Superior temporal gyrus (tissue), 1 donor: ENCODE data around the gene ITGAD.
A peak's percentile ranks its signal among the peaks of the same experiment; 100 is the strongest.

Source experiments
- DNase-seq: peaks from one replicate; pipeline ENCODE4 v3.0.0-alpha.2; 2016; ENCODE audit errors: extremely low spot score

ITGAD gene

DNA sequence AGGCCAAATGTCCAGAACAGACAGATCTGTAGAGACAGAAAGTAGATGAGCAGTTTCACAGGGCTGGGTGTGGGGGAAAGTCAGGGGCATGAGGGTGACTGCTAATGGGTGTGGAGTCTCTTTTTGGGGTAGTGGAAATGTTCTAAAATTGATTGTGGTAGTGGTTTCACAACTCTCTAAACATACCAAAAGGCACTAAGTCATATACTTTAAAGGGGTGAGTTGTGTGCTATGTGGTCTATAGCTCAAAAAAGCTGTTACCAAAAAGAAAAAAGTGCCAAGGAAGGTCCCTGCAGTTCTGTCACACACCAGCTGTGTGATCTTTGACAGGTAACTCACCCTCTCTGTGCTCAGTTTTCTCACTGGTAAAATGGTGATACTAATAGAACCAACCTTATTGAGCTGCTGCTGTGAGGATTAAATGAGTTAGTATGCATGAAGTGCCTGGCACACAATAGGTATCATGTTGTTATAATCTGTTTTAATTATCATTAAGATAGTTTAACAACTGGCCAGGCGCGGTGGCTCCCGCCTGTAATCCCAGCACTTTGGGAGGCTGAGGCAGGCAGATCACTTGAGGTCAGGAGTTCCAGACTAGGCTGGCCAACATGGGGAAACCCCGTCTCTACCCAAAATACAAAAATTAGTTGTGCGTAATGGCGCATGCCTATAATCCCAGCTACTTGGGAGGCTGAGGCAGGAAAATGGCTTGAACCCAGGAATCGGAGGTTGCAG, 27.8 kb upstream of the ITGAD start:
- no peak for DNase-seq

DNA sequence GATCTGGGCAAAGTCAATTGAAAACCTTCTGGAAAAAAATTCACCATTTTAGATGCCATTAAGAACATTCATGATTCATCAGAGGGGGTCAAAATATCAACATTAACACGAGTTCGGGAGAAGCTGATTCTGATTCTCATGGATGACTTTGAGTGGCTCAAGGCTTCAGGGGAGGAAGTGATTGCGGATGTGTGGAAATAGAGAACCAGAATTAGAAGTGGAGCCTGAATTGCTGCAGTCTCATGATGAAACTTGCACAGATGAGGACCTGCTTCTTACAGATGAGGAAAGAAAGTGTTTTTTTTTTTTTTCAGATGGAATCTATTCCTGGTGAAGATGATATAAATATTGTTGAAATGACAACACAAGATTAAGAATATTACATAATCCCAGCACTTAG, 25.3 kb upstream of the ITGAD start:
- no peak for DNase-seq

DNA sequence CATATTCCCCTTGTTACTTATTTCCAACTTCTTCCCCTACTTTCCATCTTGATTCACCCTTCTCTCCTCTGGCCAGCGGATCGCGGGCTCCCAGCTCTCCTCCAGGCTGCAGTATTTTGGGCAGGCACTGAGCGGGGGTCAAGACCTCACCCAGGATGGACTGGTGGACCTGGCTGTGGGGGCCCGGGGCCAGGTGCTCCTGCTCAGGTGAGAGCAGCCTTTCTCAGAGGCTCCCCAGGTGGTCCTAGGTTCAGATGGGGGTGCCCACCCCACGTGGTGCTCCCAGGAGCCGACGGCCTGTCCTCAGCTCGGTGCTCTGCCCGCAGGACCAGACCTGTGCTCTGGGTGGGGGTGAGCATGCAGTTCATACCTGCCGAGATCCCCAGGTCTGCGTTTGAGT, 22.1 kb upstream of the ITGAD start:
- DNase-seq = no peak

DNA sequence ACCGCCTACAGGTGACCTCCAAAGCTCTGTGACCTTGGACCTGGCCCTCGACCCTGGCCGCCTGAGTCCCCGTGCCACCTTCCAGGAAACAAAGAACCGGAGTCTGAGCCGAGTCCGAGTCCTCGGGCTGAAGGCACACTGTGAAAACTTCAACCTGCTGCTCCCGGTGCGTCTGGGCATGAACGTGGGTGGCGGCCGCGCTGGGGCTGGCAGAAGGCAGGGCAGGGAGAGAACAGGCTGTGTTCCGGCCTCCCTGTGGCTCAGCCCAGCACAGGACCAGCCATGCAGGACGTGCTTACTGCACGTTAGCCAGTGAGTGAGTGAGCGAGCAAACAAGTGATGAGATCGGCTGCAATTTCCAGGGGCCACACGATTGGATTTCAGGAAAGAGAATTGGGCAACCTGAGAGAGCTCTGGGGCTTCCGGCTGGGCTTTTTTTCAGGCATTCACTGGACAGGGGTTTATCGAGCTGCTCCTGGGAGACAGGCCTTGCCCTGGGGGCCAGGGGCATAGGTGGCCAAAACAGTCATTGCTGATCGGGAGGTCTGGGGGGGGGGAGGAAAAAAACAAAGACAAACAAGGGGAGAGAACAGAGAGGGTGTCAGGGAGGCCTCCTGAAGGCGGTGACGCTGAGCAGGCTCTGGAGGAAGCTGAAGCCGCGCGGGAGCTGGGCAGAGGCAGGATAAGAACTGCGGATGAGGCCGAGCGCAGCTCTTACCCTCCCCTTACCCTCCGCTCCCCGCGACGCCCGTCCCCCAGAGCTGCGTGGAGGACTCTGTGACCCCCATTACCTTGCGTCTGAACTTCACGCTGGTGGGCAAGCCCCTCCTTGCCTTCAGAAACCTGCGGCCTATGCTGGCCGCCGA, 21.3 kb upstream of the ITGAD start:
- DNase-seq = no peak

DNA sequence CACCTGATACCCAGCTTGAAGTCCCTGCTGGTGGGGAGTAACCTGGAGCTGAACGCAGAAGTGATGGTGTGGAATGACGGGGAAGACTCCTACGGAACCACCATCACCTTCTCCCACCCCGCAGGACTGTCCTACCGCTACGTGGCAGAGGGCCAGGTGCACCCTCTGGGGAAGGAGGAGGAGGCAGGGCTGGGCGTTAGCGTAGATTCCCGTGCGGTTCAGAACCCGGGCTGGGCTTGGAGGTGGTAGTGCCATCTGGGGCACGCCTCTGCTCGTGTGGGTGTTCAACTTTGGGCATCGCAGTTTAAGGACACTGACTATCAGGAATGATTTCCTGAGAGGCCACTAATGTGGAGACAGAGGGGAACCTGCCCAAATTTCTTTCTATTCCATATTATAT, 19.9 kb upstream of the ITGAD start:
- DNase-seq = no peak

DNA sequence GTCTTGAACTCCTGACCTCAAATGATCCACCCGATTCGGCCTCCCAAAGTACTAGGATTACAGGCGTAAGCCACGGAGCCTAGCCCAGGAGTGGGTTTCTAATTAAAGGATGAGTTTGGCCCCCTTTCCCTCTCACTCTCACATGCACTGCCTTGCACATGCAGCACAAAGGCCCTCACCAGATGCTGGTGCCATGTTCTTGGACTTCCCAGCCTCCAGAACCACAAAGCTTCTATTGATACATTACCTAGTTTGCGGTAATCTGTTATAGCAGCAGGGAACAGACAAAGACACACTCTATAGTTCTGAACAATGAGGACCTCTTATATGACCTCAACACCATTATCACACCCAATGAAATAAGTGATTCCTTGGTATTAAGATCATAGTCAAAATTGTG, 17.9 kb upstream of the ITGAD start:
- DNase-seq = no peak

DNA sequence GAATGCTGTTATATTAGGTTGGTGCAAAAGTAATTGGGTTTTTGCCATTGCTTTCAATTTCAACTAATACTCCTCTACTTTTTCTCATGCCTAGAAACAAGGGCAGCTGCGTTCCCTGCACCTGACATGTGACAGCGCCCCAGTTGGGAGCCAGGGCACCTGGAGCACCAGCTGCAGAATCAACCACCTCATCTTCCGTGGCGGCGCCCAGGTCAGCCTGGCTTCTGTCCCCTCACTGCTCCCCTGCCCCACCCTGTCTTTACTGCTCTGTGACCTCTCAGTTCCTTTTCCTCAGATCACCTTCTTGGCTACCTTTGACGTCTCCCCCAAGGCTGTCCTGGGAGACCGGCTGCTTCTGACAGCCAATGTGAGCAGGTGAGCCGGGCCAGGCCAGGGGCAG, 16.4 kb upstream of the ITGAD start:
- no peak for DNase-seq

DNA sequence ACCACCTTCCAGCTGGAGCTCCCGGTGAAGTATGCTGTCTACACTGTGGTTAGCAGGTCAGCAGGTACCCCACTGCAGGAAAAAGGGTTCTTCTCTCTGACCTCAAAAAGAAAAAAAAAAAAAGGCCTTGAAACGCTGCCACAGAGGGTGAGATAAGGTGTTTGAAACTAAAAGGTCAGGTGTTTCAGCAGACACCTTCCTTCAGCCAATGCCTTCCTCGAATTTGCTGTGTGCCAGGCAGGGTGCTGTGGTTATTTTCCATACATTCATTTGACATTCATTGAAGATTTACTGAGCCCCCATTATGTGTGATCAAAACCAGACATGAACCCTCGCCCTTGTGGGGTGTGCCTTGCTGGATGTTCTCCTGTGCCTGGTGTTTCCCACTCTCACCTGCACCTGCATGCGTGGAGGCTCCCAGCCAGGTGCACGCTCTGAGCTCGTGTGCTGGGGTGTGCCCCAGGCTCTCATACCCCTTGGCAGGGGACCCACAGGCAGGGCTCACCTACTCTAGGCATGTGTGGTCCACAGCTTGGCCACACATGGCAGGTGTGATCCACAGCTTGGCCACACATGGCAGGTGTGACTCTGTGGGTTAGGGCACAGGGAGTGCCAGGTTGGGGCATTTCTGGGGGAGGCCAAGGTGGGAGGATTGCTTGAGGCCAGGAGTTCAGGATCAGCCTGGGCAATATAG, 15.8 kb upstream of the ITGAD start:
- DNase-seq = no peak

DNA sequence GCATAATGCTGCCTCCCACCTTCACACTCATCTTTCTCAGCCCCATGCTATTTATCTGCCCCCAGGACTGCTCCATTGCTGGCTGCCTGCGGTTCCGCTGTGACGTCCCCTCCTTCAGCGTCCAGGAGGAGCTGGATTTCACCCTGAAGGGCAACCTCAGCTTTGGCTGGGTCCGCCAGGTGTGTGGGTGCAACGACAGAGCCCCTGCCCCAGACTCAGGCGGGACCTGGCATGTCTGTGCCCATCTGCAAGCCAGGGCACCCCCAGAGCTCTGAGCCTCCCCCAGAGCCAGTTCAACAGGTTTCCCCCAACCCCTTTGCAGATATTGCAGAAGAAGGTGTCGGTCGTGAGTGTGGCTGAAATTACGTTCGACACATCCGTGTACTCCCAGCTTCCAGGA, 12.9 kb upstream of the ITGAD start:
- no peak for DNase-seq

DNA sequence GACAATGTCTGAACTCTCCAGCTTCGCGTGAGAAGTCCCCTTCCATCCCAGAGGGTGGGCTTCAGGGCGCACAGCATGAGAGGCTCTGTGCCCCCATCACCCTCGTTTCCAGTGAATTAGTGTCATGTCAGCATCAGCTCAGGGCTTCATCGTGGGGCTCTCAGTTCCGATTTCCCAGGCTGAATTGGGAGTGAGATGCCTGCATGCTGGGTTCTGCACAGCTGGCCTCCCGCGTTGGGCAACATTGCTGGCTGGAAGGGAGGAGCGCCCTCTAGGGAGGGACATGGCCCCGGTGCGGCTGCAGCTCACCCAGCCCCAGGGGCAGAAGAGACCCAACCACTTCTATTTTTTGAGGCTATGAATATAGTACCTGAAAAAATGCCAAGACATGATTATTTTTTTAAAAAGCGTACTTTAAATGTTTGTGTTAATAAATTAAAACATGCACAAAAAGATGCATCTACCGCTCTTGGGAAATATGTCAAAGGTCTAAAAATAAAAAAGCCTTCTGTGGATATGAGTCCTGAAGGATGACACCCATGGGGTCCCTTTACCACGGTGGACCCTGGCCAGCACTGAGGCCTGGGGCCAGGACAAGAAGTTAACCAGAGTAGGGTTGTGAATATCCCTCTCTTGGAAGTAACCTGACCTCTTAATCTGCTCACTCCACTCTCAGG, 10.5 kb upstream of the ITGAD start:
- peak; percentile 33 for DNase-seq

DNA sequence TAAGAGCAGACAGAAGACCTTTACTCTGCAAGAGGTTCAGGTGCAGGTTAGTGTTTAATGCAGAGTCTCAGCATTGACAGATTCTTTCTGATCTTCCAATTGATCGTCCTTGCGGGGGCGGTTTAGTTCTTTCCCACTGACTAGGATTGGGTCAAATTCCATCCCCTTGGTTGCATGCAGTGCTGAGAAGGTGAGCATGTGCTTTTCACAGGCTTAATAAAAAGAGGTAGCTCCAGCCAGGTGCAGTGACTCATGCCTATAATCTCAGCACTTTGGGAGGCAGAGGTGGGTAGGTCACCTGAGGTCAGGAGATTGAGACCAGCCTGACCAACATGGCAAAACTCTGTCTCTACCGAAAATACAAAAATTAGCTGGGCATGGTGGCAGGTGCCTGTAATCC, 7.5 kb upstream of the ITGAD start:
- DNase-seq = no peak

DNA sequence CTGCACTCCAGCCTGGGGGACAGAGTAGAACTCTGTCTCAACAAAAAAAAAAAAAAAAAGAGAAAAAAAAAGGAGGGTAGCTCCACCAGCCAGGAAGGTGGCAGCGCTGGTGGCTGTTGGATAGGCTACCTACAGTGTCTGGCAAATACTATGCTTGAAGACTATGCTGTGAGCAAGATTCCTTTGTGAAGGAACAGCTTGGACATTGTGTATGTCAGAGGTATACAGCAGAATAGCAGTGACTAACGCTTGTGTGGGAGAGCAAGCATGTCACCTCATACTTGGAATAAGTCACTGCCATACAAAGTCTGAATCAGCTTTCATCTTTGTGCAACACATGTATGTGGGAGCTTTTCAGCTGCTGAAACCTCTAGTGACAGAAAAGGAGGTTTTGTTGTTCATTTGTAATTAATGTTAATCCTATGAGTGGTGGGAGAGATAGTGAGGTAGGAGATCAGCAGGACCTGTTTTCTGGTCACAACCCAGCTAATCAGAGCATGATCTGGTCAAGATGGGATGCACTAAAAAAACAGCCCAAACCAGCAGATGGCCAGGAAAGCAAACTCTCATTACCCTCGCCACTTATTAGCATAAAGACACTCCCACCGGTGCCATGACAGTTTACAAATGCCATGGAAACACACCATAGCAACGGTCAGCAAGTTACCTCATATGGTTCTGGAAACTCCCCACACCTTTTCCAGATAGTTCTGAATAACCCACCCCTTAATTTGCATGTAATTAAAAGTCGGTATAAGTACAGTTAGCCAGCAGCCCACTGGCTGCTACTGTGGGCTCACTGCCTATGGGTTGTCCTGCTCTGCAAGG, 6.8 kb upstream of the ITGAD start:
- DNase-seq = peak; percentile 51

DNA sequence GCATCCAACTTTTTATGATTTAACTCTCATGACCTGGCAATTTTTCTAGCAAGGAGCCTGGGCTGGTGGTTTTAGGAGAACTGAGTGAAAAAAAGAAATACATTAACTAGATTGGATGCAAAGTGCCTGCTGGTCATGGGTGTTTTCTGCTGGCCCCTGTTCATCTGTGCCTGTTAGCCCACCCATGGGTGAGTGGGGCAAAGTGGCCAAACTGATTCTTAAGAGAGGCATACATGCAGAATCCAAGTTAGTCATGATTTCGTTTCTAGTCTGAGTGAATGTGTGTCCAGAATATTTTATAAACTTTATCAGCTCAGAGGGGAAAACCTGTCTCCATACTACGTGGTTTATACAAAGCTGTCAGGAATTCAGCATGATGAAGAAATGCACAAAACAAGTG, 4.6 kb upstream of the ITGAD start:
- DNase-seq = no peak

DNA sequence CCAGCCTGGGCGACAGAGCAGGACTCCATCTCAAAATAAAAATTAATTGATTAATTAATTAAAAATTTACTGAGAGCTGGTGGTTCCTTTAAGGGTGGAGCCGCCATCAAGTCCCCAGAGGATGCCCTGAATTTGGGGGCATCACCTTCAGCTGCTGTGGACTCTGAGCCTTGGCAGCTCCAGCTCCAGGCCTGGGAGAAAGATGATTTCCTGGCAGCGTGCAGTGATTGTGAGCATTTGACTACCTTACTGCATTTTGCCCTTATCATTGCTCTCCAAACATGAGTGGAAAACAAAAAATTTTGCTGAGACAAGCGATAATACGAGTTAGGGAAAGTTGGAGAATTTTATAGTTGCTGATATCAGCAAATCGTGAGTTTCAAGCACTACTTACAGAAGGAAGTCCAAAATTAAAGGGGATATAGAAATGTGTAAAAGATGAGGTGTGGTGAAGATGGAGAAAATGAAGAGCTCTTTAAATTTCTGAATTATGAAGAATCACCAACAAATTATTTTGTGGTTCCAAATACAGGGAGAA, 2.6 kb upstream of the ITGAD start:
- DNase-seq = no peak

DNA sequence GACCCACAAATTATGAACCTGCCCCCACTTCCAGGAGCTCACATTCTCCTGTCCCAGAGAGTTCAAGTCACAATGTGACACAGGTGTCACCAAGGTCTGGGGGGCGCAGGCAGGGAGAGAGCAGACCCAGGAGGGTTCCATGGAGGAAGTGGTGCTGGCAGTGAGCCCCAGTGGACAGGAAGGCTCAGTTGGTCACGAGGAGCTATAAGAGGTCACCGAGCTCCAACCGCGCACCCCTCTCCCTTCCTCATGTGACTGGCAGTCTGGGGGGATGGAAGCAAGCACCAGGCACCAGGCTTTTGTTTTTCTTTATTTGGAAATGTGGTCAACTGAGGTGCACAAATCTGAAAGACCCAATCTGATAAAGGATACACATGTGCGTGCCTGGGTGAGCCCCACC, 2.5 kb downstream of the ITGAD start:
- DNase-seq = no peak

DNA sequence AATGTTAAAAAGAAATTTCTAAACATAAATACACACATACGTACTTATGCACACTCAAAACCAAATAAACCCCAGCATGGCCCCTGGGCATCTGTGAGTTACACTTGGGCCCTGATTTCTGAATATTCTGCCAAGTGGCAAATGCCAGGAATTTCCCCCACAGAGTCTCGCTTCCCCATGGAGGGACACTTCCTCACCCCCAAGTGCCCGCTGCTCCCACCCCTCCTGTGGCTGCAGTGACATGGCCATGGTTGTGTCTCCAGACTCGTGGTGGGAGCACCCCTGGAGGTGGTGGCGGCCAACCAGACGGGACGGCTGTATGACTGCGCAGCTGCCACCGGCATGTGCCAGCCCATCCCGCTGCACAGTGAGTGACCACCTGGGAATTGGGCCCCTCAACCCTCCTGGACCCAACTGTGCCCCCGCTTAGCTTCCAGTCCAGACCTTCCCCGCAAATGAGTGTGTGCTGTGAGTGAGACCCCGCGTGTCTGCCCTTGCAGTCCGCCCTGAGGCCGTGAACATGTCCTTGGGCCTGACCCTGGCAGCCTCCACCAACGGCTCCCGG, 4.0 kb downstream of the ITGAD start:
- DNase-seq = no peak

DNA sequence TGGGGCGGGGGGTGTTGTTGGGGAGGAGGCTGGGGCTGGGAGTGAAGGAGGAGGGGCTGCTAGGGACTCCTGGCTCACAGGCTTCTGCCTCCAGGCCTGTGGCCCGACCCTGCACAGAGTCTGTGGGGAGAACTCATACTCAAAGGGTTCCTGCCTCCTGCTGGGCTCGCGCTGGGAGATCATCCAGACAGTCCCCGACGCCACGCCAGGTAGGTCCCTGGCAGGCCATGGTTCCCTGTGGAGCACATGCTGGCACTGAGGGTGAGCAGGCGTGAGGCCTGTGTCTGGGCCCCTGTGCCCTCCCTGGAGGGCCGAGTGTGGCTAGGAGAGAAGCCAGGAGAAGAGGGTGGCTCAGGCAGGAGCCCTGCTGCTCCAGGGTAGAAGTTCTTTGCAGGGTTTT, 4.6 kb downstream of the ITGAD start:
- no peak for DNase-seq

DNA sequence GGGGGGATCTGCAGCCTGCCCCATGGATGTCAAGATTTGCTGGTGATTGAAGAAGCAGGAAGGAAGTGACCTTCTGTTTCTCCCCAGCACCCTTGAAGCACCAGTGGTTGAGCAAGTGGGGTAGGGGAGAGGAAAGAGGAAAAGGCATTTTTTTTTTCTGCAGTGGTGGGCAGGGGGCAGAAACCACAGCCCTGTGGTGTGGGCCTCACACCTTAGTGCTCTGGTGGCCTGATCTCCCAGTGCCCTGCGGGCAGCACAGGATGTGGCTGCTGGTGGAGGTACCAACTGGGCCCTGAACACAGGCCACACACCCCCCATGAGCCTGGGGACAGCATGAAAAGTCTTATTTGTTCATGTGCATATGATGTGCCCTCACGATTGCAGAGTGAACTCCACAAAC, 7.1 kb downstream of the ITGAD start:
- DNase-seq = no peak

DNA sequence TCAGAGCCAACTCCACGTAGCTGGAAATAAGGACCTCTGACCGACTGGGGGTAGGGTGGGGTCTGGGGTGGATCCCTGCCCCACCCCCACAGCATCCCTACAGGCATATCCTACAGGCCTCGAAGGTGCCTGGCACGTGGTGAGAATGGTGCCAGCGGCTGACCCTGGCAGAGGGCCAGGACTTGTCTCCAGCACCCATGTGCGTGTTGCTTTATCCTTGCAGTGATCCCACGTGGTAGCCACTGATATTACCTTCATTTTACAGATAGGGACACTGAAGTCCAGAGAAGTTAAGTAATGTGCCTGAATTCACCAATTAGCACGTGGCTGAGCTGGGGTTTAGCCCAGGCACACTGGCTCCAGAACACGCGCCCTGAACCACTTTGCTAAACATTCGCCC, 8.3 kb downstream of the ITGAD start:
- DNase-seq = no peak

DNA sequence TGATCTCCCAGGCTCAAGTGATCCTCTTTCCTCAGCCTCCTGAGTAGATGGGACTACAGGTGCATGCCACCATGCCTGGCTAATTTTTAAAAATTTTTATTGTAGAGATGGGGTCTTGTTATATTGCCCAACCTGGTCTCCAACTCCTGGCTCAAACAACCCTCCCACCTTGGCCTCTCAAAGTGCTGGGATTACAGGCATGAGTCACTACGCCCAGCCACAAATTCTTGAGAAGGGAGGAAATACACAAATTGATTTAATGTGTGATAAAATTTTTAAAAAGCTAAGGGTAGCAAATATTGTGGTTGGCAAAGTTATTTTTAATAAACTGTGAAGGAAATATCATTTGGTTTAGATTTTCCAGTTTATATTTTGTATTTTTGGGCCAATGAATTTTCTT, 9.6 kb downstream of the ITGAD start:
- DNase-seq = no peak
